Chondrocyte (in vitro differentiated cells): ENCODE data around the gene TEDDM1. TPM values are rescaled to one million over a fixed set of nuclear protein-coding genes. Genes with fewer than 3 reads are reported as not detected.

Experiments
- DNase-seq: peaks from one replicate; pipeline ENCODE4 v3.0.0; 2021; ENCODE audit warnings: mixed read lengths, low spot score
- H3K27ac Mint-ChIP-seq: one replicate; pipeline ENCODE4 v1.8.0; 2021; ENCODE audit warnings: mild to moderate bottlenecking, moderate library complexity, mixed read lengths; ENCODE audit not compliant: unreplicated experiment
- H3K27me3 Mint-ChIP-seq: 2 replicates; pipeline ENCODE4 v1.8.0; 2021; ENCODE audit warnings: low read depth, mixed read lengths
- H3K36me3 Mint-ChIP-seq: 2 replicates; pipeline ENCODE4 v1.8.0; 2021; ENCODE audit warnings: low read depth, mixed read lengths
- H3K4me1 Mint-ChIP-seq: 2 replicates; pipeline ENCODE4 v1.8.0; 2021; ENCODE audit warnings: low read depth, mild to moderate bottlenecking, mixed read lengths
- H3K4me3 Mint-ChIP-seq: one replicate; pipeline ENCODE4 v1.8.0; 2021; ENCODE audit warnings: mild to moderate bottlenecking, moderate library complexity, mixed read lengths; ENCODE audit not compliant: unreplicated experiment
- H3K9me3 Mint-ChIP-seq: 2 replicates; pipeline ENCODE4 v1.8.0; 2021; ENCODE audit warnings: low read depth, mixed read lengths
- total RNA-seq: library from RNA; stranded (reverse); gene quantifications from 3 replicates; pipeline ENCODE4 v1.2.1, GENCODE V29; 2021
- TF ChIP-seq, protein P1 (sequence below): fragments of 200-600 bp; sonication (generic); IDR thresholded peaks from 2 replicates; pipeline ENCODE4 v1.5.0; 2021; ENCODE audit warnings: antibody characterized with exemption, mild to moderate bottlenecking, moderate library complexity

TEDDM1 gene
- total RNA-seq, 1 donor from 2014 or later = not detected

GRCh38 chr1:182413486-182413885 is 13.0 kb upstream of the TEDDM1 start:
- TF ChIP-seq, protein P1, sequence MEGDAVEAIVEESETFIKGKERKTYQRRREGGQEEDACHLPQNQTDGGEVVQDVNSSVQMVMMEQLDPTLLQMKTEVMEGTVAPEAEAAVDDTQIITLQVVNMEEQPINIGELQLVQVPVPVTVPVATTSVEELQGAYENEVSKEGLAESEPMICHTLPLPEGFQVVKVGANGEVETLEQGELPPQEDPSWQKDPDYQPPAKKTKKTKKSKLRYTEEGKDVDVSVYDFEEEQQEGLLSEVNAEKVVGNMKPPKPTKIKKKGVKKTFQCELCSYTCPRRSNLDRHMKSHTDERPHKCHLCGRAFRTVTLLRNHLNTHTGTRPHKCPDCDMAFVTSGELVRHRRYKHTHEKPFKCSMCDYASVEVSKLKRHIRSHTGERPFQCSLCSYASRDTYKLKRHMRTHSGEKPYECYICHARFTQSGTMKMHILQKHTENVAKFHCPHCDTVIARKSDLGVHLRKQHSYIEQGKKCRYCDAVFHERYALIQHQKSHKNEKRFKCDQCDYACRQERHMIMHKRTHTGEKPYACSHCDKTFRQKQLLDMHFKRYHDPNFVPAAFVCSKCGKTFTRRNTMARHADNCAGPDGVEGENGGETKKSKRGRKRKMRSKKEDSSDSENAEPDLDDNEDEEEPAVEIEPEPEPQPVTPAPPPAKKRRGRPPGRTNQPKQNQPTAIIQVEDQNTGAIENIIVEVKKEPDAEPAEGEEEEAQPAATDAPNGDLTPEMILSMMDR = no peak
- H3K27me3 Mint-ChIP-seq = peaks cover 24% of the 10 kb centered on the region
- no peaks in the 10 kb centered on the region for H3K4me1 Mint-ChIP-seq
- no peaks in the 10 kb centered on the region for H3K9me3 Mint-ChIP-seq
- H3K4me3 Mint-ChIP-seq = no peak overlapping the region
- H3K27ac Mint-ChIP-seq = no peak overlapping the region
- no peak for DNase-seq
- H3K36me3 Mint-ChIP-seq = no peaks in the 10 kb centered on the region

- Mint-ChIP-seq H3K27ac (no peak overlapping the region), H3K4me3 (no peak overlapping the region), H3K36me3 (no peaks in the 10 kb centered on the region), H3K9me3 (no peaks in the 10 kb centered on the region), H3K27me3 (peaks cover 26% of the 10 kb centered on the region), H3K4me1 (no peaks in the 10 kb centered on the region)
- TF ChIP-seq, protein P1 = no peak
- DNase-seq = no peak
Observed at GRCh38 chr1:182410620-182411273, 10.3 kb upstream of the TEDDM1 start.

- no peak for DNase-seq
- Mint-ChIP-seq H3K27me3 (peaks cover 26% of the 10 kb centered on the region), H3K9me3 (peaks cover 6% of the 10 kb centered on the region), H3K4me1 (no peaks in the 10 kb centered on the region), H3K27ac (no peak overlapping the region), H3K36me3 (peaks cover 4% of the 10 kb centered on the region), H3K4me3 (no peak overlapping the region)
- TF ChIP-seq, protein P1 = no peak
Observed at GRCh38 chr1:182410138-182410537, 9.7 kb upstream of the TEDDM1 start.

- peaks cover 23% of the 10 kb centered on the region for H3K27me3 Mint-ChIP-seq
- no peak overlapping the region for H3K27ac Mint-ChIP-seq
- TF ChIP-seq, protein P1 = no peak
- H3K36me3 Mint-ChIP-seq = peaks cover 4% of the 10 kb centered on the region
- peaks cover 6% of the 10 kb centered on the region for H3K9me3 Mint-ChIP-seq
- H3K4me3 Mint-ChIP-seq = no peak overlapping the region
- DNase-seq = no peak
- H3K4me1 Mint-ChIP-seq = no peaks in the 10 kb centered on the region
Observed at GRCh38 chr1:182408435-182409075, 8.1 kb upstream of the TEDDM1 start.

DNA sequence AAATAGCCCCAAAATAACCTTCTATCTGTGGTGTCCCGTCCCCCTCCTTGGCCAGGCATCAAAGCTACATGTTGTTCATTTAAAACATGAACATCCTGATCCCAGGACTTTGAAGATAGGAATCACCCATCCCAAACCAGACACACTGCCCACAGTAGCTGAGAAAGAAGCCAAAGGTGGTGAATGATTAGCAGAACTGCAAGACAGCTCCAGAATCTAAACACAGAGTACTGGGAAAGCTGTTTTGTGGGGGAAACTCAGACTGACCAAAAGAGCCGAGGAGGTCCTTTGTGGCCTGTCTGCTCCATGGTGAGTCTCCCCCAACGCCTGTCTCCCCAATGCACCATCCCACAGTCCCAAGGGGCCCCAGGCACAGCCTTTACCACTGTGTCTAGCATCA is 7.3 kb upstream of the TEDDM1 start:
- Mint-ChIP-seq H3K27ac (no peak overlapping the region), H3K9me3 (peaks cover 6% of the 10 kb centered on the region), H3K36me3 (peaks cover 4% of the 10 kb centered on the region), H3K4me1 (no peaks in the 10 kb centered on the region), H3K27me3 (peaks cover 31% of the 10 kb centered on the region), H3K4me3 (no peak overlapping the region)
- TF ChIP-seq, protein P1 = no peak
- DNase-seq = no peak
